Measurements from ENCODE around the gene CD44.

The CD44 gene

GRCh38 chr11:35250621-35251020 is 111.7 kb downstream of the CD44 start:
- no peak for TF ChIP-seq CTCF (IDR thresholded peaks at IDR 0.05; ENCODE audit: insufficient read depth, low read length, poor library complexity, severe bottlenecking)
- Histone ChIP-seq H3K36me3 (ENCODE audit: control insufficient read depth, insufficient read depth, low read length) (no peaks in the 10 kb centered on the region), H3K27me3 (replicated peaks; ENCODE audit: control insufficient read depth, insufficient read depth, low read length) (no peaks in the 10 kb centered on the region), H3K4me3 (replicated peaks; ENCODE audit: low read depth, low read length) (no peak overlapping the region)
- no peak for DNase-seq (ENCODE audit: extremely low read depth, insufficient read length)

DNA sequence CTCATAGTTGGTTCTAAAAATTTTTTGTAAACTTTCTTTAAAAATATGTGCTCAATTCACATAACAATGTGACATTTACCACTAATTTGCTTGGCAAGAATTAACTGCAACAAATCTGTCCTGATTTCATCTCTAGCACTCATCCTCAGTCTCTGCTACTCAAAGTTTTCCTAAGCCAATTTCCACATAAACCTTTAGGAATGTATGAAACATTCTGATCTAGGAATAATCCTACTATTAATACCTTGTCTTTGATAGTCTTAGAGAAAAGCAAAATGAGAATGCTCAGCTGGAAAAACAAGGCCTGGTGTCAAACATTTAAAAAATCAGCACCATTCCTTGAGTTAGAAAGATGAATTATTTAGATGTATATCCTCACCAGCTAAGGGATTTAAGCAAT is 114.3 kb downstream of the CD44 start:
- Histone ChIP-seq H3K27me3 (replicated peaks; ENCODE audit: control insufficient read depth, insufficient read depth, low read length) (no peaks in the 10 kb centered on the region), H3K36me3 (ENCODE audit: control insufficient read depth, insufficient read depth, low read length) (no peaks in the 10 kb centered on the region), H3K4me3 (replicated peaks; ENCODE audit: low read depth, low read length) (no peak overlapping the region)
- no peak for TF ChIP-seq CTCF (IDR thresholded peaks at IDR 0.05; ENCODE audit: insufficient read depth, low read length, poor library complexity, severe bottlenecking)
- DNase-seq (ENCODE audit: extremely low read depth, insufficient read length) = no peak

- Histone ChIP-seq H3K27me3 (replicated peaks; ENCODE audit: control insufficient read depth, insufficient read depth, low read length) (no peaks in the 10 kb centered on the region), H3K4me3 (replicated peaks; ENCODE audit: low read depth, low read length) (no peak overlapping the region), H3K36me3 (ENCODE audit: control insufficient read depth, insufficient read depth, low read length) (no peaks in the 10 kb centered on the region)
- no peak for TF ChIP-seq CTCF (IDR thresholded peaks at IDR 0.05; ENCODE audit: insufficient read depth, low read length, poor library complexity, severe bottlenecking)
- no peak for DNase-seq (ENCODE audit: extremely low read depth, insufficient read length)
Measured at GRCh38 chr11:35255514-35255913, 116.5 kb downstream of the CD44 start.

GRCh38 chr11:35256296-35256695 is 117.3 kb downstream of the CD44 start:
- Histone ChIP-seq H3K36me3 (ENCODE audit: control insufficient read depth, insufficient read depth, low read length) (no peaks in the 10 kb centered on the region), H3K4me3 (replicated peaks; ENCODE audit: low read depth, low read length) (no peak overlapping the region), H3K27me3 (replicated peaks; ENCODE audit: control insufficient read depth, insufficient read depth, low read length) (no peaks in the 10 kb centered on the region)
- DNase-seq (ENCODE audit: extremely low read depth, insufficient read length) = no peak
- no peak for TF ChIP-seq CTCF (IDR thresholded peaks at IDR 0.05; ENCODE audit: insufficient read depth, low read length, poor library complexity, severe bottlenecking)

DNA sequence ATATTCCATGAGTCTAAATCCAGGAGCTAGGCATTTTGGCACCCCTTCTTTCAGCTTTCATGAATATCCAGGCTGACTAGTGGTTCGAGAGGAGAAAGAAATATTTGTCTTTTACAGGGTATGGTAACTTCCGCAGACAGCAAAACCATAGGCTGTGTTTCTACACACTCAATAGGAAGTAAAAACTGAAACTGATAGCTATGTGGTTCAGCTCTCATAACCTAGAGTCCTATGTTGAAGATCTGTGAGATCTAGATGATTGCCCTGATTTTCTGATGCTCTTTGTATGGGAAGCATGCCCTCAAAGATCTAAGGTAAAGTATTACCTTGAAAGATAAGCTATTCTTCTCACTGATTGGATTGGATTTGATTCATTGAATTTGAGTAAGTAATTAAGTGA is 118.3 kb downstream of the CD44 start:
- Histone ChIP-seq H3K27me3 (replicated peaks; ENCODE audit: control insufficient read depth, insufficient read depth, low read length) (no peaks in the 10 kb centered on the region), H3K36me3 (ENCODE audit: control insufficient read depth, insufficient read depth, low read length) (no peaks in the 10 kb centered on the region), H3K4me3 (replicated peaks; ENCODE audit: low read depth, low read length) (no peak overlapping the region)
- TF ChIP-seq CTCF (IDR thresholded peaks at IDR 0.05; ENCODE audit: insufficient read depth, low read length, poor library complexity, severe bottlenecking) = no peak
- DNase-seq (ENCODE audit: extremely low read depth, insufficient read length) = peak; percentile 33

DNA sequence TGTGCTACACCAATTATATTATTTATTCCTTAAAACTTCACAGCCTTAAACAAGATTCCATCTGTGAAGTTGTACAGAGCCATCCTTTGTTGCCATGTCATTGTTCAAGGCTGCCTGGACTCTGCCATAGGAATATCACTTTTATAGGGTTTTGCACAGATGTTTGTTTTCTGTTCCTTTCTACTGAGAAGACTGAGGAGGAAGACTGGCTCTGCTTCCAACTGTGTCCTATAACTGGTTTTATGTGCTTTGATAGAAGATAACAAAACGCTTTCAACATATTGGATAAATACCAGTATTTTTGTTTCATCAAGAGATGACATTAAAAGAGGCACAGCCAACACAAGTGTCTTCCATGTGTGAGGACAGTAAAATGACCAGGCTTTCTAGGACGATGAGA is 120.6 kb downstream of the CD44 start:
- no peak for DNase-seq (ENCODE audit: extremely low read depth, insufficient read length)

More for the DNA sequence above, 120.6 kb downstream of the CD44 start:
- H3K36me3 ChIP-seq (ENCODE audit: control insufficient read depth, insufficient read depth, low read length) = no peaks in the 10 kb centered on the region
- no peaks in the 10 kb centered on the region for H3K27me3 ChIP-seq (replicated peaks; ENCODE audit: control insufficient read depth, insufficient read depth, low read length)
- no peak for TF ChIP-seq CTCF (IDR thresholded peaks at IDR 0.05; ENCODE audit: insufficient read depth, low read length, poor library complexity, severe bottlenecking)
- no peak overlapping the region for H3K4me3 ChIP-seq (replicated peaks; ENCODE audit: low read depth, low read length)
